ENCODE measurements around the gene HES6.

HES6 gene

GRCh38 chr2:238226698-238227586 is 12.9 kb downstream of the HES6 start:
- TF ChIP-seq ZFHX2 (tag by site-specific recombination; conservative IDR thresholded peaks at IDR 0.05) (0 out of 2 replicates have a peak, but pooled peaks have one; percentile 16), ZNF561 (tag by site-specific recombination; IDR thresholded peaks at IDR 0.05; ENCODE audit: borderline replicate concordance) (no peak)
- no peaks in the 10 kb centered on the region for H3K9me3 ChIP-seq (ENCODE audit: control insufficient read depth, insufficient read depth, low read depth, low read length)
- no peaks in the 10 kb centered on the region for H3K36me3 ChIP-seq (ENCODE audit: control insufficient read depth in 2 of 2, insufficient read depth in 1 of 2, low read length in 2 of 2)
- ChIA-PET POLR2A (no interaction called here), CTCF (no interaction called here)
- H3K4me1 ChIP-seq (ENCODE audit: control insufficient read depth, insufficient read depth, low read length): no peaks in the 10 kb centered on the region
- no peak overlapping the region for H3K27ac ChIP-seq (ENCODE audit: extremely low read depth, low read depth, low read length)
- H3K4me3 ChIP-seq (ENCODE audit: low read depth, low read length): no peak overlapping the region

GRCh38 chr2:238225911-238226697 is 13.7 kb downstream of the HES6 start:
- Histone ChIP-seq H3K4me3 (ENCODE audit: low read depth, low read length) (no peak overlapping the region), H3K27ac (ENCODE audit: extremely low read depth, low read depth, low read length) (no peak overlapping the region), H3K9me3 (ENCODE audit: control insufficient read depth, insufficient read depth, low read depth, low read length) (no peaks in the 10 kb centered on the region), H3K36me3 (ENCODE audit: control insufficient read depth in 2 of 2, insufficient read depth in 1 of 2, low read length in 2 of 2) (no peaks in the 10 kb centered on the region), H3K4me1 (ENCODE audit: control insufficient read depth, insufficient read depth, low read length) (no peaks in the 10 kb centered on the region)
- ChIA-PET POLR2A (no interaction called here), CTCF (no interaction called here)
- no peak for TF ChIP-seq ZNF366 (tag by site-specific recombination; conservative IDR thresholded peaks at IDR 0.05)
- no peak for TF ChIP-seq ZNF530 (tag by site-specific recombination; IDR thresholded peaks at IDR 0.05; ENCODE audit: low read depth)
- TF ChIP-seq YY1 (tag by site-specific recombination; IDR thresholded peaks at IDR 0.05): no peak

- CTCF ChIA-PET: no interaction called here
- TF ChIP-seq ZNF169 (tag by site-specific recombination; IDR thresholded peaks at IDR 0.05) (no peak), ZNF26 (tag by site-specific recombination; IDR thresholded peaks at IDR 0.05) (no peak), ZNF548 (tag by site-specific recombination; IDR thresholded peaks at IDR 0.05) (no peak), ZNF423 (tag by site-specific recombination; IDR thresholded peaks at IDR 0.05) (no peak), YY2 (tag by site-specific recombination; IDR thresholded peaks at IDR 0.05) (no peak), ZIC2 (tag by site-specific recombination; IDR thresholded peaks at IDR 0.05) (no peak)
- Histone ChIP-seq H3K27ac (ENCODE audit: extremely low read depth, low read depth, low read length) (no peak overlapping the region), H3K4me1 (ENCODE audit: control insufficient read depth, insufficient read depth, low read length) (no peaks in the 10 kb centered on the region), H3K36me3 (ENCODE audit: control insufficient read depth in 2 of 2, insufficient read depth in 1 of 2, low read length in 2 of 2) (no peaks in the 10 kb centered on the region), H3K4me3 (ENCODE audit: low read depth, low read length) (no peak overlapping the region), H3K9me3 (ENCODE audit: control insufficient read depth, insufficient read depth, low read depth, low read length) (no peaks in the 10 kb centered on the region)
- POLR2A ChIA-PET: no interaction called here
Observed at GRCh38 chr2:238225121-238225520, 14.7 kb downstream of the HES6 start.

- ChIA-PET CTCF (no interaction called here), POLR2A (no interaction called here)
- H3K4me3 ChIP-seq (ENCODE audit: low read depth, low read length): no peak overlapping the region
- no peaks in the 10 kb centered on the region for H3K9me3 ChIP-seq (ENCODE audit: control insufficient read depth, insufficient read depth, low read depth, low read length)
- no peak overlapping the region for H3K27ac ChIP-seq (ENCODE audit: extremely low read depth, low read depth, low read length)
- H3K36me3 ChIP-seq (ENCODE audit: control insufficient read depth in 2 of 2, insufficient read depth in 1 of 2, low read length in 2 of 2): no peaks in the 10 kb centered on the region
- H3K4me1 ChIP-seq (ENCODE audit: control insufficient read depth, insufficient read depth, low read length): no peaks in the 10 kb centered on the region
- no peak for TF ChIP-seq ZNF350 (tag by site-specific recombination; IDR thresholded peaks at IDR 0.05)
- no peak for TF ChIP-seq ZNF843 (tag by site-specific recombination; IDR thresholded peaks at IDR 0.05)
- no peak for TF ChIP-seq RBAK (tag by site-specific recombination; IDR thresholded peaks at IDR 0.05)
- TF ChIP-seq PRDM10 (tag by site-specific recombination; IDR thresholded peaks at IDR 0.05): no peak
- TF ChIP-seq EGR2 (tag by site-specific recombination; IDR thresholded peaks at IDR 0.05; ENCODE audit: low read depth): no peak
- no peak for TF ChIP-seq ZNF433 (tag by site-specific recombination; IDR thresholded peaks at IDR 0.05; ENCODE audit: low read depth)
- TF ChIP-seq ZNF362 (tag by site-specific recombination; IDR thresholded peaks at IDR 0.05): no peak
- TF ChIP-seq ZNF292 (tag by site-specific recombination; IDR thresholded peaks at IDR 0.05; ENCODE audit: borderline replicate concordance, low read depth): no peak
- no peak for TF ChIP-seq GLI2 (tag by site-specific recombination; IDR thresholded peaks at IDR 0.05; ENCODE audit: borderline replicate concordance, low read depth)
Observed at GRCh38 chr2:238224356-238225035, 15.3 kb downstream of the HES6 start.
